Adrenal gland (tissue), 5 donors: ENCODE measurements around the gene POLR3F.

Experiments used
- CTCF ChIP-seq, 6 experiments: fragments of 450-650 bp in 4 of 6; fragments of 200-600 bp in 2 of 6; sonication (generic) in 1 of 6; IDR thresholded peaks; 1 replicate in 5 of 6; 2 replicates in 1 of 6; pipeline versions ENCODE4 v1.5.1 to v1.8.0; 2016 to 2021; ENCODE audit warnings: antibody characterized with exemption in 6 of 6, mild to moderate bottlenecking in 2 of 6, moderate library complexity in 1 of 6
- POLR2A ChIP-seq, 2 donors: fragments of 450-650 bp; IDR thresholded peaks; one replicate each; pipeline ENCODE4 v1.6.1; 2017; ENCODE audit warnings: antibody characterized with exemption in 2 of 2, mild to moderate bottlenecking in 2 of 2, moderate library complexity in 1 of 2
- donor health status: DM: no; HTN: no; CAD: no.

DNA sequence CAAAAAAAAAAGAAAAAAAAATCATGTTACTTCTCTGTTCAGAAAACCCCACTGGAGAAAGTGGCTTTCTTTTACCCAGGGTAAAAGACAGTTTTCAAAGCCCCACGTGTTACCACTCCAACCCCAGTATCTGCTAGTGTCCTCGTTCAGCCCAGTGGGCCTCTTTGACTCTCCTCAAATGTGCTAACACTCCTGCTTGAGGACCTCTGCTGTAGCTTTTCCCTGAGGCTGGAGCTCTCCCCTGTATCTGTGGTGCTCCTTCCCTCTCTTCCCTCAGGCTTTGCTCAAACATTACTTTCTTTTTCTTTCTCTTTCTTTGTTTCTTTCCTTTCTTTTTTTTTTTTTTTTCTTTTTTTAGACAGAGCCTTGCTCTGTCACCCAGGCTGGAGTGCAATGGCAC lies 55.9 kb downstream of the POLR3F start:
- no peak for TF ChIP-seq CTCF (IDR thresholded peaks at IDR 0.05)
- TF ChIP-seq POLR2A (IDR thresholded peaks at IDR 0.05), result no peak
